Right atrium auricular region (tissue), 2 donors: ENCODE measurements around the gene INTU. TPM values are rescaled to one million over a fixed set of nuclear protein-coding genes. Genes with fewer than 3 reads are reported as not detected.

Source experiments
- DNase-seq: peaks from one replicate; pipeline ENCODE4 v3.0.0-alpha.2; 2019; ENCODE audit warnings: low spot score
- H3K27ac ChIP-seq, 2 donors: fragments of 200-600 bp; sonication (generic); 1 replicate in 1 of 2; 2 replicates in 1 of 2; pipeline ENCODE4 v1.5.1; 2016 to 2019
- H3K27me3 ChIP-seq, 2 donors: fragments of 200-600 bp; sonication (generic); one replicate each; pipeline versions ENCODE4 v1.5.1 to v1.6.0; 2017 to 2019
- H3K36me3 ChIP-seq: fragments of 200-600 bp; sonication (generic); one replicate; pipeline ENCODE4 v1.5.1; 2016
- H3K4me1 ChIP-seq, 2 donors: fragments of 200-600 bp; sonication (generic); one replicate each; pipeline versions ENCODE4 v1.5.1 to v1.6.0; 2017 to 2019
- H3K4me3 ChIP-seq, 2 donors: fragments of 200-600 bp; sonication (generic); 1 replicate in 1 of 2; 2 replicates in 1 of 2; pipeline ENCODE4 v1.5.1; 2017 to 2019; ENCODE audit warnings: mild to moderate bottlenecking in 1 of 2, moderate library complexity in 1 of 2
- H3K9me3 ChIP-seq, 2 donors: fragments of 200-600 bp; sonication (generic); one replicate each; pipeline ENCODE4 v1.5.1; 2019
- CTCF ChIP-seq, 2 donors: fragments of 200-600 bp; sonication (generic); IDR thresholded peaks; one replicate each; pipeline ENCODE4 v1.5.1; 2019; ENCODE audit warnings: antibody characterized with exemption in 2 of 2
- total RNA-seq, 2 donors: library from RNA; depleted of rRNA; stranded (reverse); fragments of >200 nt; gene quantifications; one replicate each; pipeline ENCODE4 v1.1.0, GENCODE V29; 2016

Gene INTU
- total RNA-seq, 2 donors from 2014 or later, result 1.8 to 4.7 TPM

GRCh38 chr4:127656047-127656680 is 23.4 kb downstream of the INTU start:
- DNase-seq, result no peak

GRCh38 chr4:127660284-127660885 is 27.6 kb downstream of the INTU start:
- Histone ChIP-seq H3K27me3 (no peaks in the 10 kb centered on the region), H3K4me3 (no peak overlapping the region), H3K36me3 (no peaks in the 10 kb centered on the region), H3K9me3 (no peaks in the 10 kb centered on the region), H3K27ac (no peak overlapping the region), H3K4me1 (no peaks in the 10 kb centered on the region)
- no peak for DNase-seq
- no peak for TF ChIP-seq CTCF (IDR thresholded peaks at IDR 0.05)

More at GRCh38 chr4:127656047-127656680, 23.4 kb downstream of the INTU start:
- Histone ChIP-seq H3K27me3 (no peaks in the 10 kb centered on the region), H3K9me3 (no peaks in the 10 kb centered on the region), H3K4me1 (no peaks in the 10 kb centered on the region), H3K36me3 (no peaks in the 10 kb centered on the region), H3K27ac (no peak overlapping the region), H3K4me3 (no peak overlapping the region)
- TF ChIP-seq CTCF (IDR thresholded peaks at IDR 0.05), result no peak

- no peak overlapping the region for H3K27ac ChIP-seq
Observed at GRCh38 chr4:127667116-127667515, 34.4 kb downstream of the INTU start.

GRCh38 chr4:127667772-127668171 is 35.0 kb downstream of the INTU start:
- TF ChIP-seq CTCF (IDR thresholded peaks at IDR 0.05), result no peak
- Histone ChIP-seq H3K9me3 (no peaks in the 10 kb centered on the region), H3K27ac (no peak overlapping the region), H3K36me3 (no peaks in the 10 kb centered on the region), H3K27me3 (no peaks in the 10 kb centered on the region), H3K4me1 (no peaks in the 10 kb centered on the region), H3K4me3 (no peak overlapping the region)
- DNase-seq, result no peak

More at GRCh38 chr4:127667116-127667515, 34.4 kb downstream of the INTU start:
- no peak for TF ChIP-seq CTCF (IDR thresholded peaks at IDR 0.05)
- Histone ChIP-seq H3K4me1 (no peaks in the 10 kb centered on the region), H3K9me3 (no peaks in the 10 kb centered on the region), H3K4me3 (no peak overlapping the region), H3K27me3 (no peaks in the 10 kb centered on the region), H3K36me3 (no peaks in the 10 kb centered on the region)
- no peak for DNase-seq

GRCh38 chr4:127668770-127669169 is 36.0 kb downstream of the INTU start:
- Histone ChIP-seq H3K27ac (no peak overlapping the region), H3K4me1 (no peaks in the 10 kb centered on the region), H3K27me3 (no peaks in the 10 kb centered on the region), H3K4me3 (no peak overlapping the region), H3K36me3 (no peaks in the 10 kb centered on the region), H3K9me3 (no peaks in the 10 kb centered on the region)
- DNase-seq, result no peak
- no peak for TF ChIP-seq CTCF (IDR thresholded peaks at IDR 0.05)
